Activated T-helper 1 cell treated with anti-CD3 and anti-CD28 coated beads, Interleukin-2, amount 50 U/mL, for 16 hours (primary cell): ENCODE data around the gene ZNF410.
"Not testable (repeated sequence)": the region's sequence is repeated elsewhere in the genome, so short reads cannot be mapped to it uniquely, and the experiment has no call there.

Experiments
- DNase-seq, 2 donors: peaks; one replicate each; pipeline ENCODE4 v3.0.0-alpha.2; 2020; ENCODE audit warnings: low read depth in 1 of 2, low spot score in 1 of 2

The ZNF410 gene

GRCh38 chr14:73886449-73887317 is at the start of gene ZNF410:
TSS of gene ZNF410 (plus strand) at chr14:73886859. CDS start at chr14:73892176, 5,317 bp downstream.
- peak; percentile 62 to 84 for DNase-seq

DNA sequence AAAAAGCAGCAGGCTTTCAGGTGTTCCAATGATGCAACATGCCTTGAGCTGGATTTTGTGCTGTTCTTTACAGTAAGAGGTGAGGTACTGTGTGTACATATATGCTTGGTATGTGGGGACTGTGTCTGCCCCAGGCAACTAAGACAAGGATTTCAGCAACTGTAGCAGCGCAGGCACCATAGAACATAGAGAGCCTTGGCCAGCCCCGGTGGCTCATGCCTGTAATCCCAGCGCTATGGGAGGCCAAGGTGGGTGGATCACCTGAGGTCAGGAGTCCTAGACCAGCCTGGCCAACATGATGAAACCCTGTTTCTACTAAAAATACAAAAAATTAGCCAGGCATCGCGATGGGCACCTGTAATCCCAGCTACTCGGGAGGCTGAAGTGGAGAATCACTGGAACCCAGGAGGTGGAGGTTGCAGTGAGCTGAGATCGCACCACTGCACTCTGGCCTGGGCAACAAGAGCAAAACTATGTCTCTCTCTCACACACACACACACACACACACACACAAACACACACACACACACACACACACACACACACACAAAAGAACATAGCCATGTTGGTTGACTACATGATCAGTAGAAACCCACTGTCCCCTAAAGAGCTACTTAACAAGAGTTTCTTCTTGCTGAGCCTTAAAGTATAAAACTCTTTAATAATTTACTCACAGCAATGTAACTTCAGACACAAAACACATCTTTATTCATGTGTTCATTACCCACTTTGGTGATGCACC is 48.2 kb upstream of the ZNF410 start:
- DNase-seq = not testable (repeated sequence)

DNA sequence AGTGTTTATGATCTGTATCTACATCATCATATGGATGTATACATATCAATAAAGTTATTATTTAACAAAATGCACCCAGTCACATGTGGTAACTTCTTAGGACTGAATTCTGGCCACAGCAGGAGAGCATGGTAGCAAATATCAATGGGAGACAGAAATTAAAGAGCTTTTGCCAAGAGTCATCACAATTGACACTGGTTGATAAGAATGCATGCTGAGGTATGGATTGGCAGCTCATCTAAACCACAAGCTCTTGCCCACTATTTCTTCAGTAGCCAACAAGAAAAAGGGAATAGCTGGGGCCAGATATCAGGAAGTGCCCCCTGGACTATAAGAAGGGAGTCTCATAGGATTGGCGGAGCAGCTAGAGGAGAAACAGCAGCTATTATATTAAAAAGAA is 44.5 kb upstream of the ZNF410 start:
- DNase-seq = no peak

- DNase-seq = no peak
Measured at GRCh38 chr14:73842851-73843250, 43.8 kb upstream of the ZNF410 start.

DNA sequence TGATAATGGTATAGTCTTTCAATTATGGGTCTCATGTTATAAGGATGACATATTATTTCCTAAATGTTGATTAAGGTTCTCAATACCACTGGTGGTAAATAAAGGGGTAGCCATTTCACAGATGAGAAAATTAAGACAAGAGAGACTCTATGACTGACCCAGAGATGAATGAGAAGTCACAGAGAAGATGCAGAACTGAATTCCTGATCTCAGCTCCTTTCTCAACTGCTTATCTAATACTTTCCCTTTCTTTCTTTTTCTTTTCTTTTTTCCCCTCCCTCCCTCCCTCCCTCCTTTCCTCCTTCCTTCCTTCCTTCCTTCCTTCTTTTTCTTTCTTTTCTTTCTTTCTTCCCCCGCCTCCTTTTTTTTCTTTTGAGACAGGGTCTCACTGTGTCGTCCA is 43.4 kb upstream of the ZNF410 start:
- no peak for DNase-seq

GRCh38 chr14:73846947-73847346 is 39.7 kb upstream of the ZNF410 start:
- no peak for DNase-seq

GRCh38 chr14:73851000-73851399 is 35.7 kb upstream of the ZNF410 start:
- DNase-seq = no peak

DNA sequence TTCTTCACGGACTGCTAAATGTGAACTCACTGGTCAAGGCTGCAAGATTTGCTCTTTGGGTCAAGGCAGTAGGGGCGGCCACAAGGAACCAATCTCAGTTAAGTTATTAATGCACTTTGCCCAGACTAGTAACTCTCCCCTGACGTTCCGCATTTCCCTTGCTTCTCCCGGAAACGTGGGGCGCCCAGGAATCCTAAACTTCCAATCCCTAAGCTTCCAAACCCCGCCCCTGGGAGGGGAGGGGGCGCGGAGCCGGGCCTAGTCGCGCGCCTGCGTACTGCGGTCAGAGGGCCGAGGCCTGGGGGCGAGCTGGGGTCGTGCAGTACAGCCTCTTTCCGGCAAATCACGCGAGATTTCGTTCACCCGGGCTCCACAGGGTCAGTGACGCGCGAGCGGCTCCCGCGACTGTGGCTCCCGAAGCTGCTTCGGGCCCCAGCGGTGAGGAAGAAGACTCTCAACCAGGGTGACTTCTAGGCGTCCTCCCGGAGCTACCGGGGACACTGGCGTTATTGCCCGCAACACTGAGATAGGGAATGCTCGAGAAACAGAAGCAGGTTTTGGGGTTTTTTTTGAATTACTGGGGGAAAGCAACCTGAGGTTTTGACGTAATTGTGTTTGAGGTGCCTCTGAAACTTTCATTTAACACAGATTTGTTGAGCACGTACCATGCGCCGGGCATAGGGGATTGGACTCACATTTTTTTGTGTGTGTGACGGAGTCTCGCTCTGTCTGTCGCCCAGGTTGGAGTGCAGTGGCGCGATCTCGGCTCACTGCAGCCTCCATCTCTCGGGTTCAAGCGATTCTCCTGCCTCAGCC is 34.9 kb upstream of the ZNF410 start, which contains the start of gene PTGR2:
Gene PTGR2, plus strand, starts transcription at position 265 of the 816 bp plus-strand sequence. CDS start 7,032 bp downstream, outside the sequence.
- DNase-seq = peak; percentile 66 to 79

DNA sequence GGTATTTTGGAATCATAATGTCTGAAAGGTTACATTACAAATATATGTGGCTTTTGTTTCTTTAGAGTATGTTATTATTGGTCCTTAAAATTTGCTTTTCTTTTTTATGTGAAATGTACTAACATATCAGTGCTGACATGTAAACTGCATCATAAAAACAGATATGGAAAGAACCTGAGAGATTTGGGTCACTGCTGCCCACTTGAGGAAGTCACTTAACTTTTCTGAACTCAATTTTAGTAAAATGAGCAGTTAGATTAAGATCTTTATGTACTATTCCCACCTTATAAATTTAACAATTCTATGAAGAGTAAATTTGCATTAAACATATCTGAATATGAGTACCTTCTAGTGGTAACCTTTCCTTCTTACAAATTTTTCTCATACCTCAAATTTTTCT is 27.5 kb upstream of the ZNF410 start:
- no peak for DNase-seq

DNA sequence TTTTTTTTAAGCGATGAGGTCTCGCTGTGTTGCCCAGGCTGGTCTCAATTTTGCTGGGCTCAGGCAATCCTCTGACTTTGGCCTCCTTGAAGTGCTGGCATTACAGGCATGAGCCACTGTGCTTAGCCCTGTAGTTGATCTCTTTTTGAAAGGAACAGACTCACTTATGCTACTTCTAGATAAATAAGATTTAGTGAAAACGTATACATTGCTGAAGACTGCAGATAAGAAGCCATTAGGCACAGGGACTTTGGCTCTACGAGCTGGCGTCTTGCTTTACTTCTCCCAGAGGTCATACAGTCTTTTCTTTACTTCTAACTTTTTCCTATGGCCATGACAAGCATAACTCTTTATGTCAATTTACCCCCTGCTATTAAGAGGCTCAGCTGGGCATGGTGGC is 25.6 kb upstream of the ZNF410 start:
- DNase-seq = no peak

DNA sequence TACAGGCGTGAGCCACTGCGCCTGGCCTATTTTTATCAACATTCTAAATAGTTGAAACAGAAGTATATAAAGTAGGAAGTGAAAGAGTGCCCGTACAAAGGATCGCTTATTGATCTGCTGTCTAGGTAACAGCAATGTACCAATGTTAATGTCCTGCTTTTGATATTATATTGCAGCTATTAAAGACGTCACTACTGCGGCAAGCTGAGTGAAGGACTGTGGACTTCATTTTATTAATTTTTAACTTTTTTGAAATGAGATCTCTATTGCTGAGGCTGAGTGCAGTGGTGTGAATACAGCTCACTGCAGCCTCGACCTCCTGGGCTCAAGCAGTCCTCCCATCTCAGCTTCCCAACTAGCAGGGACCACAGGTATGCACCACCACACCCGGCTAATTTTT is 24.2 kb upstream of the ZNF410 start:
- no peak for DNase-seq

DNA sequence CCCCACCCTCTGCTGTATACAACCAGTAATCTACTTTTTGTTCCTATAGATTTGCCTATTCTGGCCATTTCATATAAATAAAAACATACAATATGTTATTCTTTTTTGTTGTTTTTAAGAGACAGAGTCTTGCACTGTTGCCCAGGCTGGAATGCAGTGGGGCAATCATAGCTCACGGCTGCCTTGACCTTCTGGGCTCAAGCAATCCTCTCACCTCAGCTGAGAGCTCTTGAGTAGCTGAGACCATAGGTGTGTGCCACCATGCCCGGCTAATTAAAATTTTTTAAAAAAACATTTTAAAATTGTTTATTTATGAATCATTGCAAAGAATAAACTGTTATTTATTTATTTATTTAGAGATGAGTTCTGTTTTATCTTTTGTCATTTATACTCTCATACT is 23.4 kb upstream of the ZNF410 start:
- no peak for DNase-seq

DNA sequence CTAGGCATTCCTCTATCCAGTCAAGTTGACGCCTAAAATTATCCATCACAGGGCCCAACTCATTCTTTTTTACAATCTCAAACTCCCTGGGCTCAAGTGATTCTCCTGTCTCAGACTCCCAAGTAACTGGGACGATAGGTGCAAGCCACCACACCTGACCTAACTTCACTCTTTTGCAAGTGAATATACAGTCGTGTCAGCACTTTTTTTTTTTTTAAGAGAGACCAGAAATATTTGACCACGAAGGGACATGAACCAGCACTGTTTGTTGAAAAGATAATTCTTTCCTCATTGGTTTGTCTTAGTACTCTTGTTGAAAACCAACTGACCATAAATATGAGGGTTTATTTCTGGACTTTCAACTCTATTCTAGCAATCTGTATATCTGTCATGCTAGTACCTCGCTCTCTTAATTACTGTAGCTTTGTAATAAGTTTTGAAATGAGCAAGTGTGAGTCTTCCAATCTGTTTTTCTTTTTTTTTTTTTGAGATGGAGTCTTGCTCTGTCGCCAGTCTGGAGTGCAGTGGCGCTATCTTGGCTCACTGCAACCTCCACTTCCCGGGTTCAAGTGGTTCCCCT is 21.0 kb upstream of the ZNF410 start:
- DNase-seq = no peak

DNA sequence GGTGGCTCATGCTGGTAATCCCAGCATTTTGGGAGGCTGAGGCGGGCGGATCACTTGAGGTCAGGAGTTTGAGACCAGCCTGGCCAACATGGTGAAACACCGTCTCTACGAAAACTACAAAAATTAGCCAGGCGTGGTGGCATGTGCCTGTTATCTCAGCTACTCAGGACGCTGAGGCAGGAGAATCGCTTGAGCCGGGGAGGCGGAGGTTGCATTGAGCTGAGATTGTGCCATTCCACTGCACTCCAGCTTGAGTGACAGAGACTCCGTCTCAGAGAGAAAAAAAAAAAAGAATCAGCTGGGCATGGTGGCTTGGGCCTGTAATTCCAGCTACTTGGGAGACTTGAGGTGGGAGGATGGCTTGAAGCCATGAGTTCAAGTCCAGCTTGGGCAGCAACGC is 16.9 kb upstream of the ZNF410 start:
- not testable (repeated sequence) for DNase-seq

DNA sequence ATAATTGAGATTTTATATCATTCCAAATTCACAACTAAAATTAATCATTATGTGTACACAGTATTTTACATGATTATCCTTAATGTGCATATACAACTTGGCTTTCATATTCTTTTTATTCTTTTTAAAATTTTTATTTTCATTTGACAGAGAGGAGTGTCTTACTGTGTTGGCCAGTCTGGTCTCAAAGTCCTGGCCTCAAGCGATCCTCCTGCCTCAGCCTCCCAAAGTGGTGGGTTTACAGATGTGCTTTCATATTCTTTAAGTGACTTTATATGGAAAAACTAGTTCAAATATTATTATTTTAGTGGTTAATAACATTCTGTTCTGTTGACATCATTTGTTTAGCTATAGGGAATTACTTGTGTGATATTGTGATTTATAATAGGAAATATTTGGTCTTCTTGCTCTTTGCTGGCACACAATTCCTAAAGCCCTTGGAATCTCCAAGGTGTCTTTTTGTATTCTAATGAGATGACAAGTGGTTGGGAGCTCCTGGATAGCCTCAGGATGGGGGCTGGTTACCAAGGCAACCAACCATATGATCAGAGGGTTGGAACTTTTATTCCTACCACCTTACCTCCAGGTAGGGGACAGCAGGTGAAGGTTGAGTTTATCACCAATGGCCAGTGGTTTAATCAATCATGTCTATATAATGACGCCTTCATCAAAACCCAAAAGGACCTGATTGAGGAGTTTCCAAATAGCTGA is 16.0 kb upstream of the ZNF410 start:
- DNase-seq = no peak

DNA sequence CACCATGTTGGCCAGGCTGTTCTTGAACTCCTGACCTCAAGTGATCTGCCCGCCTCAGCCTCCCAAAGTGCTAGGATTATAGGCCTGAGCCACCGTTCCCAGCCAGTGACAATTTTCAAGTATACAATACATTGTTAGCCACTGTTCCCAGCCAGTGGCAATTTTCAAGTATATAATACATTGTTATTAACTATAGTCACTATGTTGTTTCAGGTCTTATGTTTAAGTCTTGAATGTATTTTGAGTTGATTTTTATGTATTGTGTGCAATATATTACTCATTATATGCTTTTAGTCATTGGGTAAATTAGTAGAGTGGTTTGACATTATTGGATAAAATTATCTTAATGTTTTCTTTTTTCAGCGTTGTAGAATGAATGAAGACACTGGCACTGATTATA is 13.0 kb upstream of the ZNF410 start:
- no peak for DNase-seq

DNA sequence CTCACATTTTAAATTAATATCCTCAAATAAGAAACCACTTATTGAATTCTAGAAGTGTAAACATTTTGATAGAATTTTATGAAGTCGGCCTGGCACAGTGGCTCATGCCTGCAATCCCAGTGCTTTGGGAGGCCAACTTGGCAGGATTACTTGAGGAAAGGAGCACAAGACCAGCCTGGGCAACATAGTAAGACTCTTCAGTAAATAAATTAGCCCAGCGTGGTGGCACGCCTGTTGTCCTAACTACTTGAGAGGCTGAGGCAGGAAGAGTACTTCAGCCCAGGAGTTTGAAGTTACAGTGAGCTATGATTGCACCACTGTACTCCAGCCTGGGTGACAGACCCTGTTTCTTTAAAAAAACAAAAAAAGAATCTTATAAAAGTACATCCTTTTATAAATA is 8.9 kb upstream of the ZNF410 start:
- DNase-seq = no peak

GRCh38 chr14:73878436-73878835 is 8.2 kb upstream of the ZNF410 start:
- no peak for DNase-seq

DNA sequence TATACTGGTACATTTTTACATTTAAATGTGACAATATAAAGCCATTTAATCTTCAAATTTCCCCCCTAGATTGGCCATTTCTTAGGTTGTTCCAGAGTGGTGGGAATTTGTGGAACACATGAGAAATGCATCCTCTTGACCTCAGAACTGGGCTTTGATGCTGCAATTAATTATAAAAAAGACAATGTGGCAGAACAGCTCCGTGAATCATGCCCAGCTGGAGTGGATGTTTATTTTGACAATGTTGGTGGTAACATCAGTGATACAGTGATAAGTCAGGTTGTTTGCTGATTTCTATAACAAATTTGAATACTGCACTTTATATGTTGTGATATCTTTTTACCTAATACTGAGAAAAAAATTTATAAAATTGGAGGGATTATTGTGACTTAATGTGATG is 7.6 kb upstream of the ZNF410 start:
- DNase-seq = no peak

GRCh38 chr14:73884438-73885190 is 2.0 kb upstream of the ZNF410 start:
- no peak for DNase-seq
